ENCODE data around the gene UGT1A8. TPM values are rescaled to one million over a fixed set of nuclear protein-coding genes. Genes with fewer than 3 reads are reported as not detected.

The UGT1A8 gene
- polyA plus RNA-seq, 1 experiment: not detected

GRCh38 chr2:233711312-233712008, 94.0 kb downstream of the UGT1A8 start:
- DNase-seq (ENCODE audit: low read depth, low spot score): peak; percentile 53
- ChIA-PET CTCF (interaction anchor here (0.8 to 2.9 kb wide), 11 partner anchors 10 to 1786 kb away, joined by 3 to 25 read pairs (median 4); no protein-coding TSS in a partner anchor), POLR2A (interaction anchor here (0.7 kb wide), 1 partner anchor 50 kb away, joined by 3 read pairs; no protein-coding TSS in a partner anchor)
- no peak overlapping the region for H3K4me3 ChIP-seq (ENCODE audit: low read depth, low read length)
- TF ChIP-seq CTCF (IDR thresholded peaks at IDR 0.05; ENCODE audit: low read depth, low read length): peak; percentile 97
- H3K27ac ChIP-seq (ENCODE audit: low read depth, low read length): no peak overlapping the region
- no peaks in the 10 kb centered on the region for H3K27me3 ChIP-seq (ENCODE audit: control insufficient read depth, insufficient read depth, low read length)
- H3K9me3 ChIP-seq (ENCODE audit: control insufficient read depth, insufficient read depth, low read length): no peaks in the 10 kb centered on the region

- Histone ChIP-seq H3K27me3 (ENCODE audit: control insufficient read depth, insufficient read depth, low read length) (peaks cover 6% of the 10 kb centered on the region), H3K4me3 (ENCODE audit: low read depth, low read length) (no peak within 1 kb of the TSS), H3K27ac (ENCODE audit: low read depth, low read length) (no peak within 1 kb of the TSS), H3K9me3 (ENCODE audit: control insufficient read depth, insufficient read depth, low read length) (no peaks in the 10 kb centered on the region)
- POLR2A ChIA-PET: no interaction called here
- no peak for DNase-seq (ENCODE audit: low read depth, low spot score)
- no peak for TF ChIP-seq CTCF (IDR thresholded peaks at IDR 0.05; ENCODE audit: low read depth, low read length)
- CTCF ChIA-PET: interaction anchor here (0.7 to 2.9 kb wide), 7 partner anchors 23 to 1784 kb away, joined by 3 to 25 read pairs (median 3); no protein-coding TSS in a partner anchor
These were observed 95.3 kb downstream of the UGT1A8 start, which contains the start of gene UGT1A5 for GRCh38 chr2:233712611-233713261. TSS of gene UGT1A5 (plus strand) at chr2:233712907. CDS start at chr2:233712992, 85 bp downstream.

- Histone ChIP-seq H3K9me3 (ENCODE audit: control insufficient read depth, insufficient read depth, low read length) (no peaks in the 10 kb centered on the region), H3K27me3 (ENCODE audit: control insufficient read depth, insufficient read depth, low read length) (peaks cover 6% of the 10 kb centered on the region), H3K27ac (ENCODE audit: low read depth, low read length) (no peak overlapping the region), H3K4me3 (ENCODE audit: low read depth, low read length) (no peak overlapping the region)
- POLR2A ChIA-PET: no interaction called here
- no peak for DNase-seq (ENCODE audit: low read depth, low spot score)
- CTCF ChIA-PET: no interaction called here
- TF ChIP-seq CTCF (IDR thresholded peaks at IDR 0.05; ENCODE audit: low read depth, low read length): no peak
These were observed 95.8 kb downstream of the UGT1A8 start for GRCh38 chr2:233713262-233713615.

GRCh38 chr2:233714121-233714520, 96.7 kb downstream of the UGT1A8 start:
- H3K9me3 ChIP-seq (ENCODE audit: control insufficient read depth, insufficient read depth, low read length): no peaks in the 10 kb centered on the region
- no peak overlapping the region for H3K4me3 ChIP-seq (ENCODE audit: low read depth, low read length)
- TF ChIP-seq CTCF (IDR thresholded peaks at IDR 0.05; ENCODE audit: low read depth, low read length): no peak
- no peak overlapping the region for H3K27ac ChIP-seq (ENCODE audit: low read depth, low read length)
- no peak for DNase-seq (ENCODE audit: low read depth, low spot score)
- CTCF ChIA-PET: interaction anchor here (1.8 kb wide), 1 partner anchor 265 kb away, joined by 5 read pairs; no protein-coding TSS in a partner anchor
- H3K27me3 ChIP-seq (ENCODE audit: control insufficient read depth, insufficient read depth, low read length): peaks cover 6% of the 10 kb centered on the region
- POLR2A ChIA-PET: no interaction called here

- Histone ChIP-seq H3K4me3 (ENCODE audit: low read depth, low read length) (no peak within 1 kb of the TSS), H3K9me3 (ENCODE audit: control insufficient read depth, insufficient read depth, low read length) (no peaks in the 10 kb centered on the region), H3K27ac (ENCODE audit: low read depth, low read length) (no peak within 1 kb of the TSS), H3K27me3 (ENCODE audit: control insufficient read depth, insufficient read depth, low read length) (peaks cover 6% of the 10 kb centered on the region)
- DNase-seq (ENCODE audit: low read depth, low spot score): no peak
- ChIA-PET CTCF (no interaction called here), POLR2A (no interaction called here)
- TF ChIP-seq CTCF (IDR thresholded peaks at IDR 0.05; ENCODE audit: low read depth, low read length): no peak
These were observed 101.1 kb downstream of the UGT1A8 start, which contains the start of gene UGT1A4 for GRCh38 chr2:233718552-233718951. TSS of gene UGT1A4 (plus strand) at chr2:233718736. CDS start at chr2:233718821, 85 bp downstream.

Data from AG04450 (cell line).